NCI-H2196 (cell line): ENCODE results near the gene SYT2.
"Not testable (repeated sequence)": the region's sequence is repeated elsewhere in the genome, so short reads cannot be mapped to it uniquely, and the experiment has no call there.

Source experiments
- DNase-seq: peaks from one replicate; lab custom pipeline; 2025; ENCODE audit not compliant: unreplicated experiment; lab: John Stamatoyannopoulos, UW

Gene SYT2

DNA sequence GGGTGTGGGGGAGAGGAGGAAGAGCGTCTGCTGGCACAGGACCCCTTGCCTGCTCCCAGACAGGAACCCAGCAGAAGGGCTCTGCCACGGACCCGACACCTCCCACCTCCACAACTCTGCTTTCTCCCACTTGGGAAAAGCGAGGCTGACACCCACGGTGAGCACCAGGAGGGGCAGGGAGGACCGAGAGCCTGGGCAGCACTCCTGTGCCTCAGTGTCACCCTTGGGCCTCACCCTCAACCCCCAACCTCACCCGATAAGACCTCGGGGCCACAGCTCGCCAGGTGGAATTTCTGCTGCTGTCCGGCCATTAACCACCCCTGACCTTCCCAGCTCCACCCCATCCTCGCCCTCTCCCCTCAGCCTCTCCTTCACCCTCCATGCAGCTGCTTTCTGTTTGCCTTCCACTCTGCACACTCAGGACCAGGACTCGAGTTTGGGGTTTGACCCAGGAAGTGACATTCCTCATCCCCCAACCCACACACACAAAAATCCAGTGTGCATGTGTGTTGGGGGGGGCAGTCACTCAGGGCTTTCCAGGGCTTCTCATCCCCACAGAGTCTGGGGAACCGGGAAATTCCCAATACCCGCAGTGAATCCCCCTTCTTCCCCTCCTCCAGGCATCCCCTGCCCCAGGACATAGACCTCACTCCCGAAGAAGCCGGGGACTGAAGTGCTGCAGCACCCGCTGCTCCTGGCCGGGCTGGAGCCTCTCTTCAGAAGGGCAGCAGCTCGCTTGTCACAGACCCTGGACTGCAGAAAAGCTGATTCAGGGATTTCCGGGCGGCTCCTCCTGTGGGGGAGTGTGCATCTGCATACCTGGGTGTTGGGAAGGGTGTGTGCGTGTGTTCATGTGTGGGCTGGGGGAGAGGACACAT is 65.8 kb downstream of the SYT2 start:
- DNase-seq: no peak

DNA sequence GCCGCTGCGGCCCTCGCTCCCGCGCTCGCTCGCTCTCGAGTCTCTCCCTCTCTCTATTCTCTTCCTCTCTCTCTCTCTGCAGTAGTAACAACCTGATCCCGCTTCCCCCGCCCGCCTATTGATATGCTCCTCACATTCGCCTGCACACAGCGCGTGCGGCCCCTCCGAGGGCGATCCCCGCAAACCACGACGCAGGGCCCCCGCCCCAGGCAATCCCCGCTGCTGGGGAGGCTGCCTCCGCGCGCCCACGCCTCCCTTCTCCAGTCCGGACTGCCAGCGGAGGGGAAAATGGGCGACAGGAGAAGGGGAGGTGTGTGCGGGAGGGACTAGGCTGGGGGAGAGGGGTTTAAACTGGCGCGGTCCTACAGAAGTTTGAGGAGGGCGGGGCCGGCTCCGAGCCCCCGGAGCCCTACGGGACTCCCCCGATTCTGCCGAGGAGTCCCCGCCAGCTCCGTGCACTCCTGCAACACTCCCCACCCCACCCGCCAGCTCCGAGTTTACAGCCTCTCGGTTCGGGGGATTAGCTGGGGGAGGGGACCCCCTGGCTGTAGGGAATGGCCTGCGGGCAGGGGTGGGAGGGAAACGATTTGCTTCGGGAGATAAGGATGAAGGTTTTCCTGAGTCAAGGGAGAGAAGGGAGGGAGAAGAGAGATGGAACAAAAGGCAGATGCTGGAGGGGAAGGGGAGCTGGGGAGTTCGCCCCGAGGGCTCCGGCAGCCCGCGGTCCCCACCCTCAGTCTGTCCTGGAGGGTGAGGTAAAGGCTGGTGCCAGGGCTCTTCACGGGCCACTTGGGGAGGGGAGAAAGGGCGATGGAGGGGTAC is 66.6 kb downstream of the SYT2 start:
- DNase-seq: no peak

DNA sequence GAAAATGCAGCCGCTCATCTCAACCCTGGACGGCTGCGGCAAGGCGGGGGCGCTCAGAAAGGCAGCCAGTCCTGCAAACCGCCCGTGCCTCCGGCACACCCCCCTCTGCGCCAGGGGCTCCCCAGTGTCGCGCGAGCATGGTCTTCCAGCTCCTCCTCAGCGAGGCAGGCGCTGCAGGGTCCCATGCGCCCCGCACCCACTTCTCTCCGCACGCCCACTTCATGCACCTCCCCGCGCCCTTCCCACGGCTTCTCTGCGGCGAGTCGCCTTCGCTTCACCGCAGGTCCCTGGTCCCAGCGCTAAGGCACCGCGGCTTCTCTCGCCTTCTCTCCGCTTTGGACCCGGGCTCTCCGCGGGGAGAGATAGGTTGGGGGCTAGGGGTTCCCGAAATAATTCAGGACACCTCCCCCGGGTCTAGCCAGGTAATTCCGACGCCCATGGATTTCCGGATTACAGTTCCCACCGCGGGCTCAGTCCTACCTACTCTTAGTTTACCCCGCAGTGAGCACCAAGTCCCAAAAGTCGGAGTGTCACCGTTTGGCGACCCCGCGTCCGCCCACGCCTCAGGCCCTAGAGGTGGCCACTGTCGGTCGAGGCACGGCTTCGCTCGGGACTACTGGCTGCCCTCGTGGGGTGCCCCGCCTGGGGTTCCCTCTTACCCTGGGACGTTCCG is 67.5 kb downstream of the SYT2 start:
- DNase-seq: no peak

DNA sequence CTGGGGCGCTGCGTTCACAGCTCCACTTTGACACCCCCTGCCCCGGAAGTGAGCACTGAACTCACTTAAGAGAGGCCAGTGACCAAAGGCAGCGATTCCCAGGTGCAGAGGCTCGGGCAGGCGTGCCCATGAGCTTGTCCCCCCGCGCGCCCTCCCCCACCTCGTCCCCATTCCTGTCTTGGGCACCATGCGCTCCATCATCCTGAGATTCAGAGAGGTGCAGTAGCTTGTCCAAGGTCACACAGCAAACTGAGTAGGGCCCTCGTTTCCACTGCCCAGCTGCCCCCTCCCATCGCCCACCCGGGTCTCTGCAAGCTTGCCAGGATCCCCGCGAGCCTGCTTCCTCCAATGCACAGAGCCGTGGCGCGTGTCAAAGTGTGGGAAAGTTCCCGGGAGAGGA is 68.0 kb downstream of the SYT2 start:
- no peak for DNase-seq

DNA sequence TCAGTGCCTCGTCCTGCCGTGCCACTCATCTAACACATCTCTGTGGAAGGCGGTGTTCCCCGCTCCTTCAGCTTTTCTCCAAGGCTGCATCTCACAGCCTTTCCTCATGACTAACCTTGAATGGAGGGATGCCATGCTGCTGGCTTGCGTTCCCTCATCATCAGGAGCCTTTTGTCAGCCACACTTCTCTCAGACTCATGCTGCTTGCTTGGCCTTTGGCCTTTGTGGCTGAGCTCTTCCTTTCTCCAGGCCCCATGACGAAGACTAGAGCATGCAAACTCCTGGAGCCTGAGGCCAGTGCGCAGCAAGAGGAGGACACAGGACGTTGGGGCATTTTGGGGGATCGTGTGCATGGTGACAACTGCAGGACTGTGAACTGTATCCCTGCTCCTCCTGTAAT is 70.8 kb downstream of the SYT2 start:
- no peak for DNase-seq

DNA sequence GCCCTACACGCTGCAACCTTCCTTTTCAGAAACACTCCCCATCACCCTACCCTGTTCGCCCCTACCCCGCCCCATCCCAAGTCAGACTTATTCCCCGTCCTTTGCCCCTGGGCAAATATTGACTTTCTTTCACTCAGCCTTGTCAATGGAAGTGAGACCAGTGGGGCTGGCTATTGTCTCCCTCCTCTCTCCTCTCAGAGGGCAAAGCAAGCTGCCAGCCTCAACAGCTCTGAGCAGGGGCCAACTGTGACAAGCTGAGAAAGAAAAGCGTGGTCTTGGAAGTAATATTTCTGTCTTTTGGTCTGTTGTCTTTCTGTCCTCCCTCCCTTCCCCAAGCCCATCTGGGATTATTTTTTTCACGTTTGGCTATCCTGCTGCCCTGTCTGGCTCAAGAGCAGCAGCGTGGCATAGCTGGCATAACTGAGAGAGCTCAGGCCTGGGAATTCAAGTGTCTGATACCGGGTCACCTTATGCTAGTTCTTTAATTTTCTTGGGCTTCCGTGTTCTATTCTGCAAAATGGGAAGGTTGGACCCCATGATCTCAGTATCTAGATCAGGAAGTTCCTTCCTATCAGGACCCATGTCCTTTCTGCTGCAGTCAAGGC is 71.5 kb downstream of the SYT2 start:
- DNase-seq: not testable (repeated sequence)

DNA sequence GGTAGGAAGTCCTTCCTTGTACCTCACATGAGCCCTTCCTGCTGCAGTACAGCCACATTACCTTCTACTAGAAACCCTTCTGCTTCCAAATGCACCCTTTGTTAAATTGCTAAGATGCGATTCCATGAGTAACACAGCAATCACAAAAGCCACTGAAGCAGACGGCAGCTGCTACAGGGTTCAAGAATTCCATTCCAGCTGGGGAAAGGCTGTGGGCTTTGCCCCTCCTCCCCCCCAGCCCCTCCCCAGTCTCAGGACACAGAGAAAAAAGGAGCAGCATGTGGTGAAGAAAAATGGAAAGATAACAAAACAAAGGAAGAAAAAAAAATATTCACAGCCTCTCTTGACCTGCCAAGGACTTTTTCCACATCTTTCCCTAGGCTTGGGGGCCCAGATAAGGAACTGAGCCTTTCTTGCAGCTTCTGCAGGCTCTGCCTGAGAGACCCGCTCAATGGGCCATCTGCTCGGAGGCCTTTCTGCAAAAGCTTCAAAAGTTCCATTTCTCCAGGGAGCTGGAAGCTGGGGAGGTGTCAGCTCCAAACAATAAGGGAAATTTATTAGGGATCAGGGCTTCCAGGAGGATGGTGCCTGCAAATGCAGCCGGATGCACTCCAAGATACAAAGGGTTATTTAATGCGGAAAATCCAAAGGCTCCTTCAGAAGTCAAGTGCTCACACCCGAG is 72.1 kb downstream of the SYT2 start:
- DNase-seq: no peak

DNA sequence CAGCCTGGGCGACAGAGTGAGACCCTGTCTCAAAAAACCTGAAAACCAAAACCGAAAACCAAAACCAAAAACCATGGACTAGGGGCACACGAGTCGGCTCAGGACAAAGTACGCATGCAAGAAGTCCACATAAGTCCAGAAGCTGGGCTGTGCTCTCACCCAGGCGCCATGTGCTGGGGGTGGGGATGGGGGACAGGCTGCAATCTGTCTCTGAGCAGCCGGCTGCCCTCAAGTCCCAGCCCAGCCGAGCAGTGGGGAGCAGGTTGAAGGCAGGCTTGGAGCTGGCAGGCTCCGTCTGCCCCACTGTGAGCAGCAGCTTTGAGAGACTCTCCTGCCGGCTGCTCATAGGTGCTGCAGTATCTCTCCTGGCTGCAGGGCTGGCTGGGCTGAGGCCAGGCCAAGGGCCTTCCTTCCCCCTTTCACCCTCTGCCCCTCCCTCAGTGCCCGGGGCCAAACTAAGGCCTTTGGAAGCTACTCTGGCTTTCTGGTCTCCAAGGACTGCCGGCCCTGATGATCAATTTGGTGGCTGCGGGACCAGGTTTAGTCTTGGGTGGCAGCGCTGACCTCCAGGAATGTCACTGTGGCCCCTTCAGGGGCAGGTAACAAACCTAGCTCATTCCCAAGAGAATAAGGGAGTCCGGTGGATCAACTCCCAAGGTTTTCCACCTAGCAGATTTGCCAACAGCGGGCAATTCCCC is 72.8 kb downstream of the SYT2 start:
- DNase-seq: not testable (repeated sequence)

DNA sequence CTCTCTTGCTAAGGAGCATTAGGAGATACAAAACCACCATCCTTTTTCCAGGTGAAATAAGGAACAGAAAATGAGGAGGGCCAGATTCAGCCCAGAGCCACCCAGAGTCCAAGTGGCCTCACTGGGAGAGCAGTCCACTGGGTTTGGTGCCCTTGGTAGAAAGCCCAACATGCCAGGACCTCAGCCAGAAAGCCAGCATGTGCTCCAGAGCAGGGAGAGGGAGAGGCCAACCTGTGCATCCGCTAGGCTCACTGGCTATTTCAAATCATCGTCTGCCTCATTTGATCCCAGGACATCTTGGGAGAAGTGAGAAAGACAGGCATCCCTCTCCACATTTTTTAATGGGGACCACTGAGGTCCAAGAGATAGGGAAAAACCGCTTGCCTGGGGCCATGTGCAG is 74.1 kb downstream of the SYT2 start:
- DNase-seq: not testable (repeated sequence)

DNA sequence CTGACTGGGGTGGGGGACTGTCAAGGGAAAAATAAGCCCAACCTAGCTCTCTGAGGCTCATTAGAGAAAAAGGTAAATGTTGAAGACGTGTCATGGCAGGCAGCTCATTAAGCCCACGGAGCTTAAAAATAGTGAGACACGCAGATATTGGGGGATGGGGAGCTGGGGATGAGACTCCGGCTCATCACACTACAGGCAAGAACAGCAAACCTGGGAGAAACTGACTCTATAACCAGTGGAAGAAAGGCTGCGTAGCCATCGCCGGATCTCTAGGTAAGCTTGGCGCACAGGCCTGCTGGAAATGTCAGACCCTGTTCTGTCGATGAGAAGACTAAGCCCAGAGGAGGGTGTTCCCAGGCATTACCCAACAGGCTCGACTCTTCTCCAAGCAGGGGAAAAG is 78.0 kb downstream of the SYT2 start:
- no peak for DNase-seq

DNA sequence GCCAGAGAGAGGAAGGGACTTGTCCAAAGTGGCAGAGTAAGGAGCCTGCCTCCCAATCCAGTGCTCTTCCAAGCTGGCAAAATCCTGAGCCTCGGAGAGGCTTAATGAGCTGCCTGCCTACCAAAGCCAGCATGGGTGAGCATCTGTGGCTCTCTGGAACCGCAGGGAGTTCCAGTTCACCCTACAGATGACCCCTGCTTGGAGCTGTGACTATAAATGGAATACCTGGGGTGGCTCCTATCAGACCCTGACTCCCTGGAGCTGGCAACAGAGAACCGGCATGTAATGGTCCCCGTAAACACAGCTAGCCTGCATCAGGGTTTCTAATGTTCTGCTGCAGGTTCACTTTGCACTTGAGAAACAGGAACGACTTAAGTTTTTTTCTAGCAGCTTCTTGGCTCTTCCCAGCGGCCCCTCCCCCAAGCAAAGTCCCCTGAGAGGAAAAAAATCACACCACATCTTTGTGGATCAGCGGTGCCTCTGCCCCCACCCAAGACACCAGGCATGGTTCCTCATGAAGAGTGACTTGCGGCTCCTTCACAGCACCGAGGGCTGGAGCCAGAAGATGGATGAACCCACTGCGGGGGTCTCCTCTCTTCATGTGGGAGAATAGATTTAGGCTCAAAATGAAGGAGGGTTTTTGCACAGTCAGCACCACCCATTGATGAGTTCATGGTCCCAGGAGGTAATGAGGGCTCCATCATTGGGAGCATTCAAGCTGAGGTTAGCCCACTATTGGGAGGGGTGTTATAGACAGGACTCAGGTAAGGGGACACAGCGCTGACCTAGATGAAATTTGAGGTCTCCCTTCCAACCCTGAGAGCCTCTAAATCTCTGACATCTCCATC is 79.0 kb downstream of the SYT2 start:
- DNase-seq: no peak

DNA sequence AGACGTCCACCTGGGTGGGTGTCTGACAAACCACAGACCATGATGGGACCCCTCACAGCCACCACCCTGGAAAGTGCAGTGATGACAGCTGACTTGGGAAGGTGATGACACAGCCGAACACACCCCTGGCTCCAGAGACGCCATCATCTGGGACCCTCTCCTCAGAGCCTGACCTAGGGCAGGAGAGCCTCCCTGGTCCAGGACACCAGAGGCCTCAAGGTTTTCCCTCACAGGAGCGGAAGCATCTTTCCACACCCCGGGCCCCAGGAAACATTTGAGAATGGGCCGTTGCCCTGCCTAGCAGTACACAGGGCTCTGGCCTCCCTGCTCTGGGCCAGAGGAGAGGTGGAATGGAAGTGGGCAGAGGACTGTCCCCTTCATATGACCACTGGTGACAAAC is 79.7 kb downstream of the SYT2 start:
- no peak for DNase-seq

DNA sequence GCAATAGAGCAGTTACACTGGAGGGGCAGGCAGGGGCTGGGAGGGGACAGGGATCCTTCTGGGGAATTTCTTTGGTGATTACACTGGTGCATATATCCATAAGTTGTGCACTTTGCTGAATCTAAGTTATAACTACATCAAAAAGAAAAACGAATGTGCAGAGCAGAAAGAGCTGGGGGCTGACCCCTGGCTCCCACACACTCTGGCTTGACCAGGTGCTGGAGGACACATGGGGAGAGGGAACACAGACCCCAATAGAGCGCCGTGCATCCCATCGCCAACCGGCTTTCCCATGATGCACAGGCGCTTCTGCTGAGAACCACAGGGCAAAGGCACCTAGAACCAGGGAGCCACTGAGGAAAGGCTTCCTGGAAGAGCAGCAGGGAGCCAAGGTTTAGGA is 80.2 kb downstream of the SYT2 start:
- DNase-seq: not testable (repeated sequence)

DNA sequence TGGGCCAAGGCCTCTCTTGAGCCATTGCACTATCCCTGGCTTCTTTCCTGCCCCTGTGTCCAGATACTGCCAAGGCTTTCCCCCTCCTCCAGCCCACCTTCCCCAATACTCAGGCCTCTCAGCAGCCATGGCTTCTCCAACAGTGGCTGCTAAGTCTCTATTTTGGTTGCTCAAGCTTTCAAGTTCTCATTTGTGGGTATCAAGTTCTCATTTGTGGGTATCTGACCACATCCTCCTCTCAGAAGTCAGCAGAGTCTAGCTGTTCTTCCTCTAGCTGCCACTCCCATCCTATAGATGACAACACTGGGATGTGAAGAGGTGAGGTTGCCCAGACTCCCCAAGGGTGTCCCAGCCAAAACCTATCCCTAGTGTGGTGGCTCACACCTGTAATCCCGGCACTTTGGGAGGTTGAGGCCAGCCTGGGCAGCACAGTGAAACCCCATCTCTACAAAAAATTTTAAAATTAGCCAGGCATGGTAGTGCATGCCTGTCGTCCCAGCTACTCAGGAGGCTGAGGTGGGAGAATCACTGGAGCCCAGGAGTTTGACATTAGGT is 80.9 kb downstream of the SYT2 start:
- DNase-seq: not testable (repeated sequence)

DNA sequence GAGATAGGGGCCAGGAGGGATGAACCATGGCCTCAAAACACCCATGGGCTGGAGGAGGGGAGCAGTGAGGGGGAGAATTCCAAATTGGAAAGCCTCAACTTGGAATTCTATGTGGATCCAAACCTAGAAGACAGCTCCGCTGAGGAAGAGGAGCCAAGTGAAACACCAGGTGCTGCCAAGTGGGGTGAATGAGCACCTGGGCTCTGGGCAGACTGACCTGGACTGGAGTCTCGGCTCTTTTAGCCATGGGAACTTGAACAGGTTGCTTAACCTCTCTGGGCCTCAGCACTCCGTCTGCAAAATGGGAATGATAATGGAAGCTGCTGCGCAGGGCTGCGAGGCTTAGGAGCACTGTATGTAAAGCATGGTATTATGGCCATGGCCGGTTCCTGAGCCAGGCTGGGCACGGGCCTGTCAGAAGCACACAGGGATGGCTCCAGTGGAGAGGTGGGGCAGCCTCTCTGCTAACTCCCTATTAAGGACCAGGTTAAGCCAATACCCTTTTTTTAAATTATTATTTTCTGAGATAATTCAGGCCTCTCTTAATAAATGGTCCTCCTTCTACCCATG is 81.5 kb downstream of the SYT2 start:
- DNase-seq: no peak

DNA sequence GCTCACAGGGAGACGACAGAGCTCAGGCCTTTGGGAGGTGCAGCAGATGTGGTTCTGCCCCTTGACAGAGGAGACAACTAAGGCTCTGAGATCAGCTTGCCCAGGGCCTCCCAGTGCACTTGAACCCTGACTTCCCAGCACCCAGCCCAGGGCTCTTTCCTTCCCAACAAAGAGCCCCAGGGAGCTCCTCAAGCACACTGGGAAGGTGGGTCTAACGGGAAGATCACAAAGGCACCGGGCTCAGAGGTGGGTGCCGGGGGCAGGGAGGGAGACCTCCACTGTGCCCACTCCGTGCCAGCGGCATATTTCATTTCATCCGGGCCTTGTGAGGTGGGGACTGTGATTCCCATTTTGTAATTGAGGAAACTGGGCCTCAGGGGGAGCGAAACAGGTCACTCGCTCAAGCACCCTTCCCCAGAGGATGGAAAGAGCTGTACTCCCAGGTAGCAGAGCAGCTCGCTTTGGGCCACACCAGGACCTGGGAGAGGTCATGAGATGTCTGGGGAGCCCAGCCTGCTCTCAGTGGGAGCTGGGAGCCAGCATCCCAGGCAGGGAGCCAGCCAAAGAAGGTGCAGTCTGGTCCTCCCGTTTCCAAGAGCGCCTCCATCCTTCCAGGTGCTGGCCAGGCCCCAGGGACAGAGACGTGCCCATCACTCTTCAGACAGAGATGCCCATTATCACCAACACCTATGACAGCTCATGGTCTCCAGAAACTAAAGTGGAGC is 82.3 kb downstream of the SYT2 start:
- DNase-seq: no peak

DNA sequence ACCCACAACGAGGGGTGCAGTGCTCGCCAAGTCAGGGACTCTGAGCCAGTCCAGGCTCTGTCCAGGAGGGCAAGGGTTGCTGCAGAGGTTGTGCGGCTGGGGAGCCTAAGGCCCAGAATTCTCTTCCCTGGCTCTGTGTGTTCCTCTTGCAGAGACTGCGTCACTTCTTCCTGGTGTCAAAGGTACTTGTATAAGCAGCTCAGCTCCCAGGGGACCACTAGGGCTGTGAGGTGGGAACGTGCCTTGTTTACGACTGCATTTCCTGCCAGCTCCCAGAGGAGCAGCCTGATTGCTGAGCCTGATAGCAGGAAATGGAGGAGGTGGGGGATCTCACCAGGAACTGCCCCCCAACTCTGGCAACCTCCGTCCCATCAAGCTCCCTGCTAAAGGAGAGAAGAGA is 83.2 kb downstream of the SYT2 start:
- not testable (repeated sequence) for DNase-seq
